Activated effector memory CD4-positive, alpha-beta T cell treated with Interleukin-2 at 50 U/mL for 16 hours (primary cell): ENCODE data around the gene PITPNC1.
"Not testable (repeated sequence)": the region's sequence is repeated elsewhere in the genome, so short reads cannot be mapped to it uniquely, and the experiment has no call there.

Experiments used
- DNase-seq: peaks from one replicate; pipeline ENCODE4 v3.0.0-alpha.2; 2020

The PITPNC1 gene

GRCh38 chr17:67557921-67558320 is 180.8 kb downstream of the PITPNC1 start:
- no peak for DNase-seq

- no peak for DNase-seq
Measured at GRCh38 chr17:67558740-67559380, 181.8 kb downstream of the PITPNC1 start.

DNA sequence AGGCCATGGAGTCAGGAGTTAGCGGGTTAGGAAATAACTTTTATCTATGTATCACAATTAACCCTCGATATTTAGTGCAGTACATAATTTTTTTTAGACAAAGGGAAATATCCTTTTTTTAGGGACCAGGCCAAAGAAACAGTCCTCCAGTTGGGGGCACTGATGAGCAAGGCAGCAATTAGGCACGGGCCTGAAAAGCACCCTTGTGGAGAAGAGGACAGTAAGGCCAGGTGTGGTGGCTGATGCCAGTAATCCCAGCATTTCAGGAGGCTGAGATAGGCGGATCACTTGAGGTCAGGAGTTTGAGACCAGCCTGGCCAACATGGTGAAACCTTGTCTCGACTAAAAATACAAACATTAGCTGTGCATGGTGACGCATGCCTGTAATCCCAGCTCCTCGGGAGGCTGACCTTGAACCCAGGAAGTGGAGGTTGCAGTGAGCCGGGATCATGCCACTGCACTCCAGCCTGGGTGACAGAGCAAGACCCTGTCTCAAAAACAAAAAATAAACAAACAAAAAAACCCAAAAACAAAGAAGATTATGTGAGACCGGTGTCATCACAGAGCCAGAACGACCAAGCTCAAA is 182.4 kb downstream of the PITPNC1 start:
- DNase-seq: no peak

GRCh38 chr17:67562005-67562404 is 184.9 kb downstream of the PITPNC1 start:
- no peak for DNase-seq

DNA sequence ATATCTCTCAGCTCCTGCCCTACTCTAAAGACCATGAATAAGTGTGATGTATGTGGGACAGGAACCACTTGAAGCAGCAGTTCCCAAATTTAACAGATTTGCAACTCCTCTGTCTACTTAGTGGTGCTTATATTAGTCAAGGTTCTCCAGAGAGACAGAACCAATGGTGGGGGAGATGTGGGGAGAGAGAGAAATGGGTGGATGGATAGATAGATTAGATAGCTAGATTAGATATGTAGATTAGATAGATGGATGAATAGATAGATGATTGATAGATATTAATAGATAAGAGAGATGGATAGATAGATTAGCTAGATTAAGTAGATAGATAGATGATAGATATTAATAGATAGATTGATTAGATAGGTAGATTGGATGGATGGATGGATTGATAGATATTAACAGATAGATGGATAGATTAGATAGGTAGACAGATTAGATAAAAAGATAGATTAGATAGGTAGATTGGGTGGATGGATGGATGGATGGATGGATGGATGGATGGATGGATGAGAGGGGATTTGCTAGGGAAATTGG is 186.7 kb downstream of the PITPNC1 start:
- DNase-seq: no peak

GRCh38 chr17:67565068-67565467 is 188.0 kb downstream of the PITPNC1 start:
- DNase-seq: no peak

DNA sequence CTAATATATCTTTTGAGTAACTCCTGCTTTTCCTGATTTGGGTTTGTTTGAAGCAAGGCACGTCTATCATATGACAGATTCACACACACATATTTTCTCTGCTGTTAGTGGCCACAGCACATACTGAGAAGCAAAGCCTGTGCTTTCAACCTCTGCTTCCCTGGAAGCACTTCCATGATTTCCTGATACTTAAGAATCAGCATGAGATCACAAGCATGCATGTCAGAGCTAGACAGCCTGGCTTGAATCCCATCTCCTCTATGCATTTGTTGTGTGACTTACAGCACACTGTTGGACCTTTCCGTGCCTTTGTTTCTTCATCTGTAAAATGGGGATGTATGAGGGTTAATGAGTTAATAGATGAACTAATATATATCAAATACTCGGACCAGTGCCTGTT is 189.6 kb downstream of the PITPNC1 start:
- no peak for DNase-seq

DNA sequence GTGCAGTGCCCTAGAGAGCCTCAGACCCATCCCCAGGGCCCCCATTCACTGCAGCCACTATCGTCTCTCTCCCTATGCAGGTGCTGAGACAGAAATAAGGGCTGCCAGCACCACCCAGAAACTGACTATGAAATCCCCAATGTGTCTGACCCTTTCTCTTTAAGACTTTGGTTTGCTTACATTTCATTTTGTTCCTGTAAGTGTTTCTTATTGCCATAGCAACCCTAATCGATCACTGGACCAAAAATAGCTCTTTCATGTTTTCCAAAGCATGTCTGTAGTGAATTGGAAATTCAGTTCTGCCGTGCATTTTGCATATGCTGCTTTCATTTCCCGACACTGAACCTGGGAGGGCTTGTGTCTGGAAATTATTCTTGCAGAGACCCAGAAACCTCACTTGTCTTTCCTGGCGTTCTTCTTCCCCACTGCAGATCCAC is 192.0 kb downstream of the PITPNC1 start:
- no peak for DNase-seq

- DNase-seq: no peak
Measured at GRCh38 chr17:67569873-67570272, 192.8 kb downstream of the PITPNC1 start.

- no peak for DNase-seq
Measured at GRCh38 chr17:67570797-67571196, 193.7 kb downstream of the PITPNC1 start.

DNA sequence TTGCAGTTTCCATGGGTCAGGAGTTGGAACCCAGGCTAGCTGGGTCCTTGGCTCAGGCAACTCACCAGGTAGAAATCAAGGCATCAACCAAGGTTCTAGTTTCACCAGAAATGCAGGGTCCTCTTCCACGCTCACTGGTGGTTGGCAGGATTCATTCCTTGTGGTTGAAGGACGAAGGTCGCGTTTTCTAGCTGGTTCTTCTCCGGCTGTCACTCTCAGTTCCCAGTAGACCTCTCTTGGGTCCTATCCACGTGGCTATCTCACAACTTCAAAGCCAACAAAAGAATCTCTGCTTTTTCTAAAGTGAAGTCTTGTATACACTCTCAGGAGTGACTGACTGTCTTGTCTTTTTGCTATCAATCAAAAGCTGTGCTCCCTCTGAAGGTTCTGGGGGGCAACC is 194.4 kb downstream of the PITPNC1 start:
- DNase-seq: no peak

DNA sequence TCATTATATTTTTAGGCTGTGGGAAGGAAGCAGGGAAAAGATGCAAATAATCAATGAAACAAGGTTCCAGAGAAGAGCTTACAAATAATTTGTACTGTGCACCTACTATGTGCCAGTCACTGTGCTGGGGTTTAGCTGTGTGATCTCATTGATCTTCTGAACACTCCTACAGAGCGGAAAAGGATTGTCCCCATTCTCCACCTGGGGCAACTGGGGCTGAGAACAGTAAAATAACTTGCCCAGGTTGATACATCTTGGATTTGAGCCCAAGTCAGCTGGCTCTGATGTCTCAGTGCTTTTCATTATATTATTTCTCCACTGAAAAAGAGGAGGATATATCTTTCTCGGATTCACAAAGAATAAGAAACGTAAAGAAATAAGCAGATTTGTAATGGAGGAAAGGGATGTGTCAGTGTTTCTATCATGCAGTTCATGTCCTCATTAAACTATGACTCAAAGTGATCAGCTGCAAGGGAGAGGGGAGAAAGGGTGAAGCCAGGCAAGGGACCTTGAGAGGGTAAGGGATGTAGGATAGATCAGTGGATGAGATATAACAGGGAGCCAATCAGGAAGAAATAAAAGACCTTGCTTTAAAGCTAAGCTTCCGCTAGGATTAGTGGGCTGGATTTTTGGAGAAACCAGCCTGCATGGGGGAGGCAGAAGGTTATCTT is 197.0 kb downstream of the PITPNC1 start:
- no peak for DNase-seq

GRCh38 chr17:67574658-67575293 is 197.7 kb downstream of the PITPNC1 start:
- no peak for DNase-seq

GRCh38 chr17:67575325-67575724 is 198.2 kb downstream of the PITPNC1 start:
- no peak for DNase-seq

DNA sequence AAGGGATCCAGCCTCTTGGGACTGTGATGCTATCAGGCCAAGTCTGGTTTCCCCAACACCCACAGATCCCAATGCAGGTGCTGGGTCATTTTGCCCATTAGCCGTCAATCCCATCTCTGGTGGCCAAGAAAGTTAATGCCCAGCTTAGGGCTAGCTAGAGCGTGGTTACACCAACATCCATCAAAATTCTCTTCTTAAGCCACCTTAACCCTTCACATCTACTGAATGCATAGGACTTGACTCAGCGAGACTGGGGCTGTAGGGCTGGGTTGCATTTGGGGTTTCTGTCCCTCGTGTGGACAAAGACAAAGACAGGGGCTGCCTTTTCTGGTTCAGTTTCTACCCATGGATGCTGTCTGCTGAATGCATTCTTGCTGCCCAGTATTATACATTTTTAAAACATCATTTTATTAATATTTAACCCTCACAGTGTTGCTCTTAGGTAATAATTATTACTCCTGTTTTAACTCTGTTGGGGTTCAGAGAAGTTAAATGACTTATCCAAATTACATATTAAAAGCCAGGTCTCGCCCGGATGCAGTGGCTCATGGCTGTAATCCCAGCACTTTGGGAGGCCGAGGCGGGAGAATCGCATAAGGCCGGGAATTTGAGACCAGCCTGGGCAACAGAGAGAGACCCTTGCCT is 199.5 kb downstream of the PITPNC1 start:
- DNase-seq: no peak

GRCh38 chr17:67577429-67578141 is 200.5 kb downstream of the PITPNC1 start:
- no peak for DNase-seq

DNA sequence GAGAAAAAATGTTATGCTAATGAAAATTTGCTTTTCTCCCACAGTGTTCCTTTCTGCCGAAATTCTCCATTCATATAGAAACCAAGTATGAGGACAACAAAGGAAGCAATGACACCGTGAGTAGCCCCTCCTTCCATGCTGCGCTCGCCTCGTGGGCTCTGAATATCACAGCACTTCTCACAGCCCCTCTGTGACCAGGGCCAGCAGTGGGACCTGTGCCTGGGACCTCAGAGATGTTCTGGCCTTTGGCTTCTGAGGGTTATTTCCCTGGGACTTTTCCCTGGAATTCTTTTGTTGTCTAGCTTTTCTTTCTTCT is 201.0 kb downstream of the PITPNC1 start:
- DNase-seq: no peak

DNA sequence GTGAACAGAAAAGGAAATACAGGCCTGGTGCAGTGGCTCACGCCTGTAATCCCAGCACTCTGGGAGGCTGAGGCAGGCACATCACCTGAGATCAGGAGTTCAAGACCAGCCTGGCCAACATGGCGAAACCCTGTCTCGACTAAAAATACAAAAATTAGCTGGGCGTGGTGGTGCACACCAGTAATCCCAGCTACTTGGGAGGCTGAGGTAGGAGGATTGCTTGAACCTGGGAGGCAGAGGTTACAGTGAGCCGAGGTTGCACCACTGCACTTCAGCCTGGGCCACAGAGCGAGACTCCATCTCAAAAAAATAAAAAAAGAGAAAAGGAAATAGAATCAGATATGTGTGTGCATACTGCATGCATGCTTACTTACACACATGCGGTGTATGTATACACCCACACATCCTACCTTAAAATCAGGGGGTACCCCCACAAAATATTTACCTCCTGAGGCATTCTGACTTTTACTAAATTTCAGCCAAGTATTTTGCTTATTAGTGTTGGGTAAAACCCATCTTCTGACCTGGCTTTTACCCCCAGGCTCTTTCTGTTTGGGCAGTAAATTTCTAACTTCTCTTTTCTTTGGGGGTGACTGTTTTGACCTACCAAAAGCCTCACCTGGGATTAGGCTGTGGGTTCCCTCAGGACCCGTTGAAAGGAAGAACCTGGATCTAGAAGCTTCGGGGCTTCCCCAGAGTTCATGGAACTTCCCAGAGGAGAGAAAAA is 201.8 kb downstream of the PITPNC1 start:
- DNase-seq: not testable (repeated sequence)

DNA sequence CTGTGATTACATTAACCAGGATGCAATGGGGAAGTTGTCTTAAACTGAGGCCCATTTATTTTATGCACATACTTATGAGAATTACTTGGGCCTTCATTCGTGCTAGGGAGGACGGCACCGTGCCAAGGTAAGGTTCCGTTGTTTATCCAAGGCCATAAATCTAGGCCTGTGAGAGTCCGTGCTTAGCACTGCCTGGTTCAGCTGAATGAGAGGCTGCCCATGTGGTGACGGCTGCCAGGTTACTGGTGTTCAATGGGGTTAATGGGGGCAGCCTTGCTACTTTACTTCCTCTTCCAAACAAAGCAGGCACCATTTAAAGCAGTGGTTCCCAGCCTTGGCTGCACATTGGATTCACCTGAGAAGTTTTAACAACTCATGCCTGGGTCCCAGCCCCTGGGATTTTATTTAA is 205.6 kb downstream of the PITPNC1 start:
- DNase-seq: no peak

DNA sequence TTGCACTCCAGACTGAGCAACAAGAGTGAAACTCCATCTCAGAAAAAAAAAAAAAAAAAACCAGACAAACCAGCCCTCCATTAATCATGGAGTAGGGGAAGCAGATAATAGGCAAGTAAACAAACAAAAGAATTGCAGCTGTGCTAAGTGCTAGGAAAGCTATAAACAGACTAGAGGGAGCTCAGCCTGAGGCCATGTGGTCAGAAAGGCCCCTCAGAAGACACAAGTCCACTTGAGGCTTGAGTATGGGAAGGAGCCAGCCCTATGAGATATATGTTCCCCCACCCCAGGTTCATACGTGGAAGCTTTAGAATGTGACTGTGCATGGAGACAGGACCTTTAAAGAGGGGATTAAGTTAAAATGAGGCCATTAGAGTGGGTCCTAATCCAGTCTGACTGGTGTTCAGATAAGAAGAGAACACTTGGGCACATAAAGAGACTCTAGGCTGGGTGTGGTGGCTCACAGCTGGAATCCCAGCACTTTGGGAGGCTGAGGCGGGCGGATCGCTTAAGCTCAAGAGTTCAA is 208.1 kb downstream of the PITPNC1 start:
- DNase-seq: no peak

DNA sequence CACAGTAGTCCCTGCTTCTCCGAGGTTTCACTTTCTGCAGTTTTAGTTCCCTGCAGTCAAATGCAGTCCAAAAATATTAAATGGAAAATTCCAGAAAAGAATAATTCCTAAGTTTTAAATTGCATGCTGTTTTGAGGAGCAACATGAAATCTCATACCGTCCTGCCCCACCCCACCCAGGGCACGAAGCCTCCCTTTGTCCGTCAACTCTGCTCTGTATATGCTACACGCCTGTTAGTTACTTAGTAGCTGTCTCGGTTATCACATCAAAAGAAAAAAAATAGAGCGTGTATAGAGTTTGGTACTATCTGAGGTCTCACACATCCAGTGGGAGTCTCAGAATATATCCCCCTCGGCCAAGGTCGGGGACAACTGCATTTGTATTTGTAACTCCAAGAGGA is 211.2 kb downstream of the PITPNC1 start:
- DNase-seq: no peak
